HEK293T (cell line): ENCODE results near the gene RERG.

ENCODE experiments used
- BHLHE40 ChIP-seq: fragments of 450-650 bp; IDR thresholded peaks from 2 replicates; pipeline ENCODE4 v1.6.1; 2016; ENCODE audit warnings: mild to moderate bottlenecking, moderate library complexity, borderline replicate concordance
- FOXK2 ChIP-seq: fragments of 450-650 bp; IDR thresholded peaks from 2 replicates; pipeline ENCODE4 v1.6.1; 2016; ENCODE audit warnings: mild to moderate bottlenecking
- HDGF ChIP-seq: fragments of 450-650 bp; IDR thresholded peaks from 2 replicates; pipeline ENCODE4 v1.6.1; 2017; ENCODE audit warnings: antibody characterized with exemption, borderline replicate concordance
- NFRKB ChIP-seq: fragments of 450-650 bp; IDR thresholded peaks from 2 replicates; pipeline ENCODE4 v1.6.1; 2016; ENCODE audit warnings: mild to moderate bottlenecking, moderate library complexity
- SP1 ChIP-seq: fragments of 450-650 bp; IDR thresholded peaks from 2 replicates; pipeline ENCODE4 v1.6.1; 2017
- SUZ12 ChIP-seq: fragments of 450-650 bp; IDR thresholded peaks from 2 replicates; pipeline ENCODE4 v1.6.1; 2016; ENCODE audit warnings: mild to moderate bottlenecking
- ZNF384 ChIP-seq: fragments of 450-650 bp; IDR thresholded peaks from 2 replicates; pipeline ENCODE4 v1.6.1; 2016

DNA sequence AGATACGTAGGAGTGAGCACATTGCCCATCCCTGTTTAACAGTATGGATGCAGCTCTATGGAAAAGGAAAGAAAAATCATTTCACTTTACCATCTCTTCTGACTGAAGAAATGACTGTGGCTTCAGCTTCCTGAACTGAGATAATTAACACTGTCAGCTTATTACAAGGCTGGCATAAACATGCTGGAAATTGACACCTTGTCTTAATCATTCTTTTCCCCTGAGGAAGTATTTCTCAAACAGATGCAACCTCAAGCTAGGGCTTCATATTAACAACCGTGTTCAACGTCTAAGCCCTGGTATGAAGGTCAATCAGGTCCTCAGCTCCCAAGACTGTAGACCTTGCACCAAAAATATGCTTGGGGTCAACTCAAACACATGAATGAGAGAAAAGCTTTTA lies 25.0 kb downstream of the RERG start:
- TF ChIP-seq HDGF (no peak), FOXK2 (no peak), BHLHE40 (no peak), SUZ12 (no peak), SP1 (no peak), ZNF384 (no peak), NFRKB (no peak)
